Heart right ventricle (tissue), 16 donors: ENCODE data around the gene TMEM190. TPM values are rescaled to one million over a fixed set of nuclear protein-coding genes. Genes with fewer than 3 reads are reported as not detected.

Source experiments
- ATAC-seq, 8 donors: fragments of 200-7000 bp; cut with Tn5 transposase; one replicate each; pipeline ENCODE4 v1.9.1; 2020; ENCODE audit warnings: mild to moderate bottlenecking in 8 of 8, moderate library complexity in 8 of 8, moderate number of reproducible peaks in 1 of 8
- DNase-seq, 2 donors: peaks; one replicate each; pipeline ENCODE4 v3.0.0-alpha.2; 2020
- H3K27ac ChIP-seq, 10 donors: fragments of 200-600 bp; sonication (generic) in 2 of 10; one replicate each; pipeline versions ENCODE4 v1.5.0 to v1.8.0; 2020 to 2022; ENCODE audit warnings: mild to moderate bottlenecking in 3 of 10
- H3K27me3 ChIP-seq, 7 donors: fragments of 200-600 bp; one replicate each; pipeline ENCODE4 v1.8.0; 2021 to 2022; ENCODE audit warnings: mild to moderate bottlenecking in 2 of 7
- H3K36me3 ChIP-seq, 9 donors: fragments of 200-600 bp; sonication (generic) in 1 of 9; one replicate each; pipeline versions ENCODE4 v1.5.0 to v1.8.0; 2020 to 2022; ENCODE audit warnings: mild to moderate bottlenecking in 2 of 9
- H3K4me1 ChIP-seq, 9 donors: fragments of 200-600 bp; sonication (generic) in 1 of 9; one replicate each; pipeline versions ENCODE4 v1.5.0 to v1.8.0; 2020 to 2022; ENCODE audit warnings: mild to moderate bottlenecking in 4 of 9
- H3K4me3 ChIP-seq, 10 donors: fragments of 200-600 bp; sonication (generic) in 2 of 10; one replicate each; pipeline versions ENCODE4 v1.5.0 to v1.8.0; 2020 to 2022; ENCODE audit warnings: mild to moderate bottlenecking in 7 of 10, moderate library complexity in 2 of 10
- H3K9me3 ChIP-seq, 11 donors: fragments of 200-600 bp in 10 of 11; sonication (generic) in 2 of 11; one replicate each; pipeline versions ENCODE4 v1.5.0 to v1.8.0; 2013 to 2022; ENCODE audit warnings: mild to moderate bottlenecking in 2 of 11, control low read depth in 1 of 11, moderate library complexity in 1 of 11
- CTCF ChIP-seq, 9 donors: fragments of 200-600 bp; sonication (generic) in 2 of 9; IDR thresholded peaks; one replicate each; pipeline versions ENCODE4 v1.5.0 to v1.8.0; 2021 to 2022; ENCODE audit warnings: antibody characterized with exemption in 9 of 9, mild to moderate bottlenecking in 5 of 9, moderate library complexity in 1 of 9
- WGBS, 2 donors: extraction: QIAGEN DNeasy Blood & Tissue Kit; methylation state at CpG; one replicate each; pipeline ENCODE4 v1.1.7; 2013; ENCODE audit warnings: inconsistent platforms in 1 of 2; 5-methylcytosine and 5-hydroxymethylcytosine counted together
- intact Hi-C, 10 donors: fragments of 100-400 bp; cut with DNase I; formaldehyde crosslinking; loops; one replicate each; pipeline versions ENCODE4 v1.11.1 to v1.14.2; 2022
- polyA plus RNA-seq, 2 donors: library from polyadenylated mRNA; stranded (reverse); fragments of 200-250 nt; gene quantifications; one replicate each; pipeline ENCODE4 v1.2.3, GENCODE V29; 2013
- total RNA-seq, 10 donors: library from RNA; stranded (reverse); fragmentation: NEBNext Ultra II Directional in 3 of 10; extraction: Animal tissue kit (Norgen Biotek cat#: 25700) in 3 of 10; gene quantifications; one replicate each; pipeline versions ENCODE4 v1.2.1 to v1.2.4, GENCODE V29; 2021 to 2023
- donor health status: Arrhythmogenic right ventricular cardiomyopathy.
- donor health status: ischemic (EF 13 %, LVEDD 7.1; RV severe dilation, severe dysfunction).
- donor health status: healthy with polysubstance abuse.
- donor health status: DM: no; HTN: yes; CAD: no.
- donor health status: DM: no; HTN: no; CAD: no.
- donor health status: ischemic (EF 25% LVEDD 6.9; RV normal size, moderate dysfunction).
- donor health status: ischemic (EF 25% LVEDD 5.7; RV mildly dilated, moderate dysfunction).
- donor health status: healthy.
- donor health status: DM: yes; HTN: yes; CAD: no.
- donor health status: Ischemic cardiomyopathy.
- donor health status: ischemic (EF 35%, LVEDD 5.7; RV mildly dilated, moderate dysfunction).
- donor health status: nonischemic (EF 11% LVEDD 7.7; RV severe dilation, severe dysfunction).
- donor health status: DM: yes; HTN: yes; CAD: no.
- donor health status: PGD.
- donor health status: ischemic (EF 29% LVEDD 5.4; RV normal size, mild dysfunction).
- donor health status: nonischemic (EF 23%, LVEDD 6.1; RV moderate dilation, normal function).

The TMEM190 gene
- total and polyA plus RNA-seq, 12 donors = not detected

- Histone ChIP-seq H3K27ac (no peak overlapping the region), H3K4me3 (no peak overlapping the region), H3K4me1 (peaks cover 4 to 26% (median 17%) of the 10 kb centered on the region in 9 donors), H3K9me3 (no peaks in the 10 kb centered on the region), H3K27me3 (no peaks in the 10 kb centered on the region), H3K36me3 (peaks cover 0 to 68% (median 21%) of the 10 kb centered on the region in 9 donors)
- intact Hi-C loops = no loop called here
- no peak for TF ChIP-seq CTCF (IDR thresholded peaks at IDR 0.05)
- 82 to 86% methylated on average over 2 of the region's 2 CpGs for WGBS, 2 donors
- no peak for DNase-seq
- no peak for ATAC-seq
Observed at GRCh38 chr19:55402509-55402908, 25.9 kb downstream of the TMEM190 start.

GRCh38 chr19:55405638-55406037 lies 29.0 kb downstream of the TMEM190 start:
- H3K4me3 ChIP-seq = peak overlapping the region in 1 of 10 donors; percentile 89
- ATAC-seq (no peak), DNase-seq (no peak)
- WGBS, 2 donors = 83 to 86% methylated on average over 5 of the region's 5 CpGs
- no peaks in the 10 kb centered on the region for H3K27me3 ChIP-seq
- H3K27ac ChIP-seq = no peak overlapping the region
- intact Hi-C loops = loop anchor here in 1 of 10 donors (5.0 kb wide), 1 partner anchor 148 kb away; the partner anchor contains the start of gene PPP6R1
- H3K36me3 ChIP-seq = peaks cover 0 to 55% (median 21%) of the 10 kb centered on the region in 9 donors
- TF ChIP-seq CTCF (IDR thresholded peaks at IDR 0.05) = no peak
- H3K4me1 ChIP-seq = peaks cover 4 to 27% (median 17%) of the 10 kb centered on the region in 9 donors
- peaks cover 0 to 5% (median 0%) of the 10 kb centered on the region in 11 donors for H3K9me3 ChIP-seq

- ATAC-seq = no peak
- intact Hi-C loops = loop anchor here in 1 of 10 donors (5.0 kb wide), 1 partner anchor 149 kb away; the partner anchor contains the start of gene PPP6R1
- H3K27ac ChIP-seq = peak overlapping the region in 1 of 10 donors; percentile 99
Observed at GRCh38 chr19:55406091-55406825, 29.6 kb downstream of the TMEM190 start.

More at GRCh38 chr19:55406091-55406825, 29.6 kb downstream of the TMEM190 start:
- Histone ChIP-seq H3K9me3 (peaks cover 0 to 5% (median 0%) of the 10 kb centered on the region in 11 donors), H3K4me3 (peak overlapping the region in 8 of 10 donors; percentile 85 to 99 (median 92)), H3K27me3 (no peaks in the 10 kb centered on the region), H3K36me3 (peaks cover 0 to 50% (median 21%) of the 10 kb centered on the region in 9 donors), H3K4me1 (peaks cover 4 to 27% (median 17%) of the 10 kb centered on the region in 9 donors)
- no peak for TF ChIP-seq CTCF (IDR thresholded peaks at IDR 0.05)
- no peak for DNase-seq
- 78 to 88% methylated on average over 14 of the region's 14 CpGs for WGBS, 2 donors
